H1 (cell line): ENCODE measurements around the gene ANO6. TPM values are rescaled to one million over a fixed set of nuclear protein-coding genes. Genes with fewer than 3 reads are reported as not detected.

Experiments used
- CTCF ChIA-PET: fragments of 300-600 bp; sonication (Branson Sonifier 250); formaldehyde crosslinking; loops from one replicate; lab custom pipeline; 2021; ENCODE audit not compliant: partially characterized antibody; lab: Charles Lee
- POLR2A ChIA-PET: fragments of 300-600 bp; sonication (Branson Sonifier 250); formaldehyde crosslinking; loops from one replicate; lab custom pipeline; 2021; ENCODE audit warnings: inconsistent platforms; ENCODE audit not compliant: partially characterized antibody; lab: Charles Lee
- DNase-seq, 2 experiments: peaks; one replicate each; pipeline versions ENCODE4 v3.0.0 to v3.0.0-alpha.2; 2010 to 2022; ENCODE audit warnings: low spot score in 2 of 2, low read depth in 1 of 2, mixed read lengths in 1 of 2
- FAIRE-seq: peaks from 2 replicates; lab custom pipeline; 2011; peaks lifted over from hg19 to GRCh38; lab: Jason Lieb, UNC
- H2AFZ ChIP-seq: 2 replicates; pipeline ENCODE4 v1.8.1; 2012; ENCODE audit warnings: low read length, inconsistent platforms
- H2AK5ac ChIP-seq: 2 replicates; pipeline ENCODE4 v1.6.1; 2013; ENCODE audit warnings: low read depth, low read length
- H2BK120ac ChIP-seq: replicated peaks from 2 replicates; pipeline ENCODE3; 2013; ENCODE audit warnings: low read depth, low read length, inconsistent platforms
- H2BK12ac ChIP-seq: 2 replicates; pipeline ENCODE4 v1.6.1; 2013; ENCODE audit warnings: low read depth, low read length
- H2BK15ac ChIP-seq: 2 replicates; pipeline ENCODE4 v1.6.1; 2013; ENCODE audit warnings: low read length
- H2BK20ac ChIP-seq: 2 replicates; pipeline ENCODE4 v1.6.1; 2013; ENCODE audit warnings: low read length
- H2BK5ac ChIP-seq: 2 replicates; pipeline ENCODE4 v1.6.1; 2013; ENCODE audit warnings: low read depth, low read length
- H3K14ac ChIP-seq: 2 replicates; pipeline ENCODE4 v1.6.1; 2013; ENCODE audit warnings: inconsistent platforms; ENCODE audit not compliant: insufficient read length
- H3K18ac ChIP-seq: 2 replicates; pipeline ENCODE4 v1.6.1; 2013; ENCODE audit warnings: low read length; ENCODE audit errors: extremely low read depth
- H3K23ac ChIP-seq: 2 replicates; pipeline ENCODE4 v1.6.1; 2013; ENCODE audit warnings: inconsistent platforms; ENCODE audit not compliant: insufficient read length
- H3K23me2 ChIP-seq: 2 replicates; pipeline ENCODE4 v1.6.1; 2013; ENCODE audit warnings: low read depth, low read length
- H3K27ac ChIP-seq: 2 replicates; pipeline ENCODE4 v1.6.1; 2011; ENCODE audit warnings: low read depth, low read length, inconsistent platforms
- H3K27me3 ChIP-seq, 4 experiments: replicated peaks in 1 of 4; 1 replicate in 1 of 4; 2 replicates in 3 of 4; pipeline versions ENCODE4 v1.6.1 to v1.8.1; 2011 to 2013; ENCODE audit warnings: low read length in 3 of 4, mild to moderate bottlenecking in 3 of 4, inconsistent platforms in 2 of 4, mixed read lengths in 2 of 4, moderate library complexity in 1 of 4; ENCODE audit not compliant: control insufficient read depth in 3 of 4, insufficient read depth in 3 of 4; ENCODE audit errors: extremely low read depth in 1 of 4
- H3K36me3 ChIP-seq, 4 experiments: 2 replicates each; pipeline versions ENCODE4 v1.6.1 to v1.8.1; 2011 to 2013; ENCODE audit warnings: mild to moderate bottlenecking in 4 of 4, low read length in 3 of 4, moderate library complexity in 2 of 4, control low read depth in 1 of 4, inconsistent platforms in 1 of 4; ENCODE audit not compliant: insufficient read depth in 4 of 4, control insufficient read depth in 2 of 4
- H3K4ac ChIP-seq: replicated peaks from 2 replicates; pipeline ENCODE3; 2013; ENCODE audit warnings: low read length, low read depth, mixed read lengths, inconsistent platforms; ENCODE audit not compliant: insufficient read length
- H3K4me1 ChIP-seq, 4 experiments: replicated peaks in 1 of 4; 1 replicate in 1 of 4; 2 replicates in 3 of 4; pipeline versions ENCODE4 v1.6.1 to v1.8.1; 2011 to 2013; ENCODE audit warnings: low read length in 3 of 4, inconsistent platforms in 2 of 4, mixed read lengths in 1 of 4; ENCODE audit not compliant: insufficient read depth in 4 of 4, control insufficient read depth in 3 of 4
- H3K4me2 ChIP-seq, 2 experiments: 2 replicates each; pipeline versions ENCODE4 v1.6.1 to v1.8.1; 2011 to 2013; ENCODE audit warnings: low read depth in 2 of 2, low read length in 2 of 2, control low read depth in 1 of 2, inconsistent platforms in 1 of 2, mild to moderate bottlenecking in 1 of 2; ENCODE audit not compliant: insufficient read depth in 1 of 2
- H3K4me3 ChIP-seq, 4 experiments: fragments of 200-600, 300-600 bp in 1 of 4; sonication (generic), shearing (Covaris generic), sonication (Bioruptor Twin) in 1 of 4; 2 replicates each; pipeline versions ENCODE4 v1.5.1 to v1.8.1; 2011 to 2016; ENCODE audit warnings: low read length in 4 of 4, low read depth in 3 of 4, control low read depth in 2 of 4, inconsistent platforms in 2 of 4, mild to moderate bottlenecking in 2 of 4, mixed read lengths in 1 of 4, moderate library complexity in 1 of 4; ENCODE audit not compliant: insufficient read depth in 2 of 4; ENCODE audit errors: extremely low read depth in 1 of 4
- H3K56ac ChIP-seq: replicated peaks from 2 replicates; pipeline ENCODE3; 2013; ENCODE audit warnings: low read depth, mild to moderate bottlenecking, mixed read lengths, low read length, inconsistent platforms; ENCODE audit not compliant: insufficient read length
- H3K79me1 ChIP-seq: 2 replicates; pipeline ENCODE4 v1.6.1; 2013; ENCODE audit warnings: low read depth, low read length, control low read depth
- H3K79me2 ChIP-seq, 2 experiments: 2 replicates each; pipeline versions ENCODE4 v1.6.1 to v1.8.1; 2012 to 2013; ENCODE audit warnings: low read length in 2 of 2, mild to moderate bottlenecking in 2 of 2, inconsistent platforms in 1 of 2; ENCODE audit not compliant: insufficient read depth in 2 of 2, control insufficient read depth in 1 of 2
- H3K9ac ChIP-seq, 4 experiments: replicated peaks in 1 of 4; 1 replicate in 1 of 4; 2 replicates in 3 of 4; pipeline versions ENCODE4 v1.6.1 to v1.8.1; 2011 to 2013; ENCODE audit warnings: low read depth in 3 of 4, low read length in 3 of 4, control low read depth in 2 of 4, mild to moderate bottlenecking in 2 of 4, moderate library complexity in 2 of 4, inconsistent platforms in 1 of 4; ENCODE audit errors: extremely low read depth in 1 of 4
- H3K9me3 ChIP-seq, 2 experiments: 2 replicates each; pipeline versions ENCODE4 v1.6.1 to v1.8.1; 2012 to 2013; ENCODE audit warnings: mild to moderate bottlenecking in 2 of 2, moderate library complexity in 2 of 2, control low read depth in 1 of 2, inconsistent platforms in 1 of 2, low read depth in 1 of 2, low read length in 1 of 2, mixed read lengths in 1 of 2; ENCODE audit not compliant: insufficient read depth in 2 of 2
- H4K20me1 ChIP-seq, 2 experiments: replicated peaks in 1 of 2; 2 replicates each; pipeline versions ENCODE3 to v1.8.1; 2011 to 2013; ENCODE audit warnings: inconsistent platforms in 2 of 2, low read length in 2 of 2, mild to moderate bottlenecking in 1 of 2; ENCODE audit not compliant: insufficient read depth in 2 of 2, control insufficient read depth in 1 of 2
- H4K5ac ChIP-seq: 2 replicates; pipeline ENCODE4 v1.6.1; 2013; ENCODE audit warnings: low read length, low read depth, mixed read lengths, inconsistent platforms; ENCODE audit not compliant: insufficient read length
- H4K8ac ChIP-seq: 2 replicates; pipeline ENCODE4 v1.8.0; 2013; ENCODE audit warnings: mild to moderate bottlenecking, moderate library complexity, low read length, inconsistent platforms; ENCODE audit not compliant: insufficient read depth; ENCODE audit errors: extremely low read depth
- H4K91ac ChIP-seq: replicated peaks from 2 replicates; pipeline ENCODE3; 2013; ENCODE audit warnings: low read length, mixed read lengths, inconsistent platforms; ENCODE audit not compliant: insufficient read length
- CHD1 ChIP-seq: IDR thresholded peaks from 2 replicates; pipeline ENCODE4 v1.6.1; 2012; ENCODE audit warnings: low read depth, low read length, improper control_type of control experiment
- EZH2 ChIP-seq: fragments of 200-600 bp; sonication (generic); IDR thresholded peaks from 2 replicates; pipeline ENCODE4 v1.7.1; 2012; ENCODE audit warnings: low read depth, mild to moderate bottlenecking, moderate library complexity, low read length, inconsistent platforms; ENCODE audit not compliant: severe bottlenecking
- HDAC2 ChIP-seq, 2 experiments: fragments of 300-600 bp in 1 of 2; sonication (generic) in 1 of 2; IDR thresholded peaks; 2 replicates each; pipeline ENCODE4 v1.6.1; 2011 to 2012; ENCODE audit warnings: low read depth in 2 of 2, low read length in 2 of 2, mild to moderate bottlenecking in 2 of 2, moderate library complexity in 2 of 2, borderline replicate concordance in 1 of 2, inconsistent platforms in 1 of 2
- JUN ChIP-seq: IDR thresholded peaks from 2 replicates; pipeline ENCODE4 v1.6.1; 2011; ENCODE audit warnings: low read depth, mild to moderate bottlenecking, improper control_type of control experiment, low read length
- POLR2AphosphoS5 ChIP-seq: IDR thresholded peaks from 2 replicates; pipeline ENCODE4 v1.6.1; 2011; ENCODE audit warnings: low read depth, low read length
- SRF ChIP-seq: IDR thresholded peaks from 2 replicates; pipeline ENCODE4 v1.6.1; 2011; ENCODE audit warnings: mild to moderate bottlenecking, low read depth, low read length, moderate library complexity
- WGBS, 2 experiments: shearing (Covaris generic) in 1 of 2; methylation state at CpG; one replicate each; pipeline versions ENCODE4 v1.1.6 to v1.1.7; 2013 to 2015; ENCODE audit warnings: low lambda C conversion rate in 2 of 2, mixed read lengths in 2 of 2, inconsistent platforms in 1 of 2, low coverage in 1 of 2, missing lambda C conversion rate in 1 of 2; ENCODE audit not compliant: insufficient replicate concordance in 2 of 2, insufficient coverage in 1 of 2, insufficient read length in 1 of 2; ENCODE audit errors: extremely low coverage in 1 of 2, missing lambda C conversion rate in 1 of 2; 5-methylcytosine and 5-hydroxymethylcytosine counted together
- polyA plus RNA-seq, 7 experiments: library from polyadenylated mRNA; depleted of rRNA in 3 of 7; stranded (reverse) in 5 of 7; unstranded in 2 of 7; fragments of >200 nt in 5 of 7; fragments of 200-250 nt in 2 of 7; gene quantifications; 1 replicate in 5 of 7; 2 replicates in 1 of 7; 4 replicates in 1 of 7; pipeline versions ENCODE4 v1.2.1 to v1.2.3, GENCODE V29; 2011 to 2013; ENCODE audit warnings: missing spikeins in 2 of 7, mixed read lengths in 2 of 7
- total RNA-seq: library from RNA; stranded (reverse); fragmentation: NEBNext Ultra II Directional; extraction: Animal tissue kit (Norgen Biotek cat#: 25700); gene quantifications from 2 replicates; pipeline ENCODE4 v1.2.1, GENCODE V29; 2021
- TF ChIP-seq, protein P1 (sequence below): IDR thresholded peaks from 2 replicates; pipeline ENCODE4 v1.6.1; 2011; ENCODE audit warnings: low read depth, mild to moderate bottlenecking, low read length; ENCODE audit not compliant: insufficient read depth

The ANO6 gene
- total and polyA plus RNA-seq, 2 of the 8 experiments (the other 6 are each of a cell fraction or from before 2014, with no cell fraction given), result 15.1 to 39.7 TPM

DNA sequence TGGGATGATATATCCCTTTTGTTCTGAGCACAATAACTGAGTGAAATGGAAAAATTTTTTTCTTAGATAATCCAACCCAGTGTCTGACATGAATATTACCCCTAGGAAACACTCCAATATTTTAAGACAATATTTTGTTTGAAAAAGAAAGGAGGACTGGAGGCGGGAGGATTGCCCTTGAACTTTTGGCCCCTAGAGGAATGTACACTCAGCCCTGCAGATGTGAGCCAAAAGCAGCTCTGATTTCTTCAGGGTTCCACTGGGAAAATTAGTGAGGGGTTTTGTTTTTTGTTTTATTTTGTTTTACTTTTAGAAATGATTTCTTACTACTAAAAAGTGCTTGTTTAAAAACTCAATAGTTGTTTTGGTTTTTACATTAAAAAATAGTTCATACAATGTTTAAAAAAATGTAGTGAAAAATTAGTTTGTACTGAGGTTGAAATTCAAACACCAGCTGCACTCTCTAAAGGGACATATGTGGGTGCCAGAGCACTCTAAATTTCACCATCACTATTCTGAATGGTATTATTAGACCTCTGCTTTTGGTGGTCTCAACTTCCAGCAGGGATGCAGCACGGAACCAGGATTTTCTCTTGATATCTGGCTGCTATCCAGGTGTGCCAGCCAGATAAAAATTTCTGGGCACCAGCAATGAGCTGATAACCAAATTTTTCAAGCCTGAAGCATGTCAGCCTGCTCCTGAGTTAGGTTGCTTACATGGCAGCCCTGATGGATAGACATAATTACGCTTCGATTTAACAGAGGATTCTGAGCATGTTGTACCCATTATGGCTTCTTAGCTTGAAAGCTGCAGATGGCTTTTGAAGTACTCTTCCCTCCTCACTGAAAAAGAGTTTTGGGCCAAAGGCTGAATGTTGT is 141.9 kb downstream of the ANO6 start:
- Histone ChIP-seq H2AK5ac (no peak overlapping the region), H4K8ac (no peak overlapping the region), H2BK15ac (no peak overlapping the region), H3K4ac (no peak overlapping the region), H3K23me2 (peaks cover 2% of the 10 kb centered on the region; the same call in 1 of the 2 replicates), H3K79me2 (no peaks in the 10 kb centered on the region), H3K23ac (no peak overlapping the region), H3K18ac (no peak overlapping the region), H3K4me3 (no peak overlapping the region), H3K14ac (no peak overlapping the region), H4K91ac (no peak overlapping the region)
- ChIA-PET POLR2A (no interaction called here), CTCF (no interaction called here)
- 93% methylated on average over 4 of the region's 4 CpGs; no CpG with 5 or more reads in 1 of the 2 experiments for WGBS, 2 experiments
- DNase-seq, result no peak
- TF ChIP-seq POLR2AphosphoS5 (no peak), HDAC2 (IDR thresholded peaks at IDR 0.05; ENCODE audit: borderline replicate concordance in 1 of 2, low read depth in 2 of 2, low read length in 2 of 2) (no peak), JUN (no peak), EZH2 (no peak), CHD1 (no peak), SRF (no peak)
- TF ChIP-seq, protein P1, sequence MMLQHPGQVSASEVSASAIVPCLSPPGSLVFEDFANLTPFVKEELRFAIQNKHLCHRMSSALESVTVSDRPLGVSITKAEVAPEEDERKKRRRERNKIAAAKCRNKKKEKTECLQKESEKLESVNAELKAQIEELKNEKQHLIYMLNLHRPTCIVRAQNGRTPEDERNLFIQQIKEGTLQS, result no peak
- TF ChIP-seq, all 59 proteins: peak for 0
- Histone ChIP-seq H2BK12ac (no peak overlapping the region), H3K9me3 (0 out of 4 replicates have a peak, but pooled peaks cover 0 to 2% of the 10 kb centered on the region in 2 experiments), H3K27me3 (no peaks in the 10 kb centered on the region), H2AFZ (no peak overlapping the region), H3K9ac (no peak overlapping the region), H3K4me1 (peaks cover 0 to 3% (median 0%) of the 10 kb centered on the region in 4 experiments; a peak in 1 of 7 replicates), H3K79me1 (no peaks in the 10 kb centered on the region), H4K5ac (no peak overlapping the region), H3K4me2 (no peak overlapping the region), H2BK20ac (no peak overlapping the region), H3K56ac (no peak overlapping the region), H4K20me1 (no peaks in the 10 kb centered on the region), H2BK5ac (no peak overlapping the region), H2BK120ac (no peak overlapping the region), H3K27ac (no peak overlapping the region), H3K36me3 (peaks cover 0 to 9% (median 2%) of the 10 kb centered on the region in 4 experiments; a peak in 4 of 8 replicates)
- no peak for FAIRE-seq
